DOHH2 (cell line): Measurements from ENCODE around the gene MRPL11.

Source experiments
- H3F3A ChIP-seq: fragments of 200-600 bp; sonication (generic), shearing (Covaris generic); 2 replicates; pipeline ENCODE4 v1.6.0; 2016; ENCODE audit warnings: antibody characterized with exemption, mild to moderate bottlenecking; ENCODE audit not compliant: control insufficient read depth, insufficient read depth
- H3K27ac ChIP-seq: fragments of 200-600 bp; sonication (generic); 2 replicates; pipeline ENCODE4 v1.5.1; 2014; ENCODE audit warnings: low read depth, mild to moderate bottlenecking, low read length, moderate library complexity
- H3K27me3 ChIP-seq: fragments of 200-600 bp; sonication (generic); 2 replicates; pipeline ENCODE4 v1.6.1; 2014; ENCODE audit warnings: mild to moderate bottlenecking, low read length, mixed read lengths; ENCODE audit not compliant: control insufficient read depth
- H3K36me3 ChIP-seq: fragments of 200-600 bp; sonication (generic); 2 replicates; pipeline ENCODE4 v1.6.1; 2014; ENCODE audit warnings: mild to moderate bottlenecking, low read length, moderate library complexity, mixed read lengths; ENCODE audit not compliant: control insufficient read depth
- H3K4me1 ChIP-seq: fragments of 200-600 bp; sonication (generic); 2 replicates; pipeline ENCODE4 v1.6.1; 2014; ENCODE audit warnings: mild to moderate bottlenecking, low read length, mixed read lengths; ENCODE audit not compliant: control insufficient read depth
- H3K4me2 ChIP-seq: fragments of 200-600 bp; sonication (generic); 2 replicates; pipeline ENCODE4 v1.6.0; 2014; ENCODE audit warnings: mild to moderate bottlenecking, low read length, moderate library complexity
- H3K4me3 ChIP-seq: fragments of 200-600 bp; sonication (generic); 2 replicates; pipeline ENCODE4 v1.5.1; 2014; ENCODE audit warnings: mild to moderate bottlenecking, low read length, mixed read lengths
- H3K79me2 ChIP-seq: fragments of 200-600 bp; sonication (generic); 2 replicates; pipeline ENCODE4 v1.6.1; 2014; ENCODE audit warnings: mild to moderate bottlenecking, low read length, mixed read lengths; ENCODE audit not compliant: control insufficient read depth
- H3K9me2 ChIP-seq: fragments of 200-600 bp; sonication (generic); replicated peaks from 2 replicates; pipeline ENCODE4 v1.6.1; 2014; ENCODE audit warnings: mild to moderate bottlenecking, low read length, mixed read lengths; ENCODE audit not compliant: control insufficient read depth
- H3K9me3 ChIP-seq: fragments of 200-600 bp; sonication (generic); 2 replicates; pipeline ENCODE4 v1.6.1; 2014; ENCODE audit warnings: antibody characterized with exemption, low read length, mixed read lengths; ENCODE audit not compliant: control insufficient read depth, insufficient read depth
- H4K20me1 ChIP-seq: fragments of 200-600 bp; sonication (generic); 2 replicates; pipeline ENCODE4 v1.6.0; 2014; ENCODE audit warnings: low read depth, mild to moderate bottlenecking, antibody characterized with exemption, low read length, moderate library complexity; ENCODE audit not compliant: control insufficient read depth, insufficient read depth
- CTCF ChIP-seq: fragments of 200-600 bp; sonication (generic); IDR thresholded peaks from one replicate; pipeline ENCODE4 v1.5.1; 2014; ENCODE audit warnings: antibody characterized with exemption, mild to moderate bottlenecking, low read depth, low read length; ENCODE audit not compliant: poor library complexity, severe bottlenecking
- EZH2phosphoT487 ChIP-seq: fragments of 200-600 bp; sonication (generic); IDR thresholded peaks from 2 replicates; pipeline ENCODE4 v1.6.1; 2017; ENCODE audit warnings: borderline replicate concordance, mild to moderate bottlenecking, antibody characterized with exemption, low read length, moderate library complexity, mixed read lengths

Gene MRPL11

GRCh38 chr11:66467756-66468155 is 29.1 kb upstream of the MRPL11 start:
- peaks cover 3% of the 10 kb centered on the region; the same call in 1 of the 2 replicates for H3K36me3 ChIP-seq
- H3K4me3 ChIP-seq = peak overlapping the region; percentile 75
- peak overlapping the region; percentile 88 for H3K4me2 ChIP-seq
- H3K9me3 ChIP-seq = peaks cover under 1% of the 10 kb centered on the region; the same call in 1 of the 2 replicates
- H3K9me2 ChIP-seq = no peaks in the 10 kb centered on the region
- TF ChIP-seq EZH2phosphoT487 (no peak), CTCF (no peak)
- H3K79me2 ChIP-seq = no peaks in the 10 kb centered on the region
- H3K4me1 ChIP-seq = peaks cover 19% of the 10 kb centered on the region
- H3K27ac ChIP-seq = no peak overlapping the region
- H4K20me1 ChIP-seq = no peaks in the 10 kb centered on the region
- H3K27me3 ChIP-seq = peaks cover 9% of the 10 kb centered on the region
- peaks cover 2% of the 10 kb centered on the region; the same call in 1 of the 2 replicates for H3F3A ChIP-seq

GRCh38 chr11:66467034-66467659 is 28.5 kb upstream of the MRPL11 start:
- Histone ChIP-seq H3K27me3 (peaks cover 9% of the 10 kb centered on the region), H3K9me3 (peaks cover 4% of the 10 kb centered on the region; the same call in 1 of the 2 replicates), H3K4me1 (peaks cover 25% of the 10 kb centered on the region), H3K36me3 (no peaks in the 10 kb centered on the region), H3K9me2 (no peaks in the 10 kb centered on the region), H3K4me3 (peak overlapping the region; percentile 75), H3K4me2 (peak overlapping the region; percentile 88), H3K27ac (no peak overlapping the region), H4K20me1 (no peaks in the 10 kb centered on the region), H3F3A (peaks cover 5% of the 10 kb centered on the region; the same call in 1 of the 2 replicates), H3K79me2 (no peaks in the 10 kb centered on the region)
- TF ChIP-seq EZH2phosphoT487 = no peak
- peak; percentile 38 for TF ChIP-seq CTCF

GRCh38 chr11:66466225-66467033 is 27.8 kb upstream of the MRPL11 start, which contains the start of gene PELI3:
TSS of gene PELI3 (plus strand) at chr11:66466905. CDS start at chr11:66468129, 1,224 bp downstream.
- peaks cover 32% of the 10 kb centered on the region for H3K4me1 ChIP-seq
- peaks cover 9% of the 10 kb centered on the region for H3K27me3 ChIP-seq
- H3K27ac ChIP-seq = no peak within 1 kb of the TSS

More at GRCh38 chr11:66466225-66467033, 27.8 kb upstream of the MRPL11 start, which contains the start of gene PELI3:
- H3K4me2 ChIP-seq = peak within 1 kb of the TSS; percentile 88
- no peaks in the 10 kb centered on the region for H3K79me2 ChIP-seq
- H3K4me3 ChIP-seq = peak within 1 kb of the TSS; percentile 75
- H3K36me3 ChIP-seq = no peaks in the 10 kb centered on the region
- peaks cover 4% of the 10 kb centered on the region; the same call in 1 of the 2 replicates for H3K9me3 ChIP-seq
- no peaks in the 10 kb centered on the region for H4K20me1 ChIP-seq
- peaks cover 7% of the 10 kb centered on the region for H3F3A ChIP-seq
- no peak for TF ChIP-seq CTCF
- no peak for TF ChIP-seq EZH2phosphoT487
- H3K9me2 ChIP-seq = no peaks in the 10 kb centered on the region
